Measurements from ENCODE around the gene KCNQ1. TPM values are rescaled to one million over a fixed set of nuclear protein-coding genes. Genes with fewer than 3 reads are reported as not detected.

The KCNQ1 gene
- total RNA-seq, 1 experiment from 2014 or later, result 2.5 TPM

DNA sequence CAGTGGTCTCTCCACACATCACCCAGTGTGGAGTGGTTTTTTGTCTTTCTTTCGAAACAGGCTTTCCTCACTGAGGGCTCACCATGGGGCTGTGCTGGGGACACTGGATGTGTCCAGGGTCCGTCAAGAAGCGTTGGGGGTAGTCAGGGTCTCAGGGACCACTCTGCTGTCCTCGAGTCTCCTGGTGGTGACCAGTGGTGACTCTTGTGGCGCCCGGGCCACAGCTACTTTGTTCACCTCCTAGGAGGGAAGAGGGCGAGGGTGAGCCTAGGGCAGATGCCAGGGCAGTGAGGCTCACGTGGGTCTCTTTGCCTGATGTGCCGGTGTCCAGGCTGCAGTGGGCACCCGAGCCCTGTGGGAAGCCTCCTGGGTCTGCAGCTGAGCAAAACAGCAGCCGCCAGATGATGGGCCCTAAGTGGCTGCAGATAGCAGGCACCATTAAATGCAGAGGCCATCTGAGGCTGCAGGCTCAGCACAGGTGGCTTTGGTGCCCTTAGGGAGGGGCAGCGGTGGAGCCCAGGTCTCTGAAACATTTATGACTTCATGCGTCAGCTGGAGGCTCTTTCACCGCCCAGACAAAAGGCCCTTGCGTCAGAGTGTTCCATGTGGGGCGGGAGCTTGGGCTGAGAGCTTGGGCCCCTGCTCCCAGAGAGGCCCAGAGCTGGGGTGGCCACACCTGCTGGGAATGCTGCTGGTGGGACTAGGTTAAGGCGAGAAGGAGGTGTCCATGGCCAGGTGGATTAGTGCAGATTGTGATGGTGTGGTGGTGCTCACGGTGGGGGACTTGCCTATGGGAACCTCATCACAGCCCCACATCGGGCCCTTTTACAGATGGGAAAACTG is 29.5 kb downstream of the KCNQ1 start:
- Mint-ChIP-seq H3K9me3 (peaks cover 31% of the 10 kb centered on the region), H3K4me3 (no peak overlapping the region), H3K27me3 (ENCODE audit: low read depth) (peaks cover 87% of the 10 kb centered on the region), H3K36me3 (peaks cover 9% of the 10 kb centered on the region), H3K27ac (no peak overlapping the region), H3K4me1 (no peaks in the 10 kb centered on the region)
- DNase-seq (ENCODE audit: low spot score) (no peak), ATAC-seq (no peak)
- POLR2A ChIA-PET, result no interaction called here
- no peak for TF ChIP-seq ZNF396 (CRISPR knock-in tag; IDR thresholded peaks at IDR 0.05; ENCODE audit: borderline replicate concordance)
- TF ChIP-seq, protein P1, sequence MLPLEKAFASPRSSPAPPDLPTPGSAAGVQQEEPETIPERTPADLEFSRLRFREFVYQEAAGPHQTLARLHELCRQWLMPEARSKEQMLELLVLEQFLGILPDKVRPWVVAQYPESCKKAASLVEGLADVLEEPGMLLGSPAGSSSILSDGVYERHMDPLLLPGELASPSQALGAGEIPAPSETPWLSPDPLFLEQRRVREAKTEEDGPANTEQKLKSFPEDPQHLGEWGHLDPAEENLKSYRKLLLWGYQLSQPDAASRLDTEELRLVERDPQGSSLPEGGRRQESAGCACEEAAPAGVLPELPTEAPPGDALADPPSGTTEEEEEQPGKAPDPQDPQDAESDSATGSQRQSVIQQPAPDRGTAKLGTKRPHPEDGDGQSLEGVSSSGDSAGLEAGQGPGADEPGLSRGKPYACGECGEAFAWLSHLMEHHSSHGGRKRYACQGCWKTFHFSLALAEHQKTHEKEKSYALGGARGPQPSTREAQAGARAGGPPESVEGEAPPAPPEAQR (CRISPR knock-in tag; IDR thresholded peaks at IDR 0.05), result no peak
- TF ChIP-seq NFYB (CRISPR knock-in tag; conservative IDR thresholded peaks at IDR 0.05; ENCODE audit: low read depth), result no peak
- TF ChIP-seq TEAD1 (CRISPR knock-in tag; IDR thresholded peaks at IDR 0.05), result no peak
- TF ChIP-seq NFE2L1 (CRISPR knock-in tag; IDR thresholded peaks at IDR 0.05), result no peak
- CTCF ChIA-PET, result interaction anchor here (1.8 kb wide), 1 partner anchor 57 kb away, joined by 6 read pairs; no protein-coding TSS in a partner anchor

DNA sequence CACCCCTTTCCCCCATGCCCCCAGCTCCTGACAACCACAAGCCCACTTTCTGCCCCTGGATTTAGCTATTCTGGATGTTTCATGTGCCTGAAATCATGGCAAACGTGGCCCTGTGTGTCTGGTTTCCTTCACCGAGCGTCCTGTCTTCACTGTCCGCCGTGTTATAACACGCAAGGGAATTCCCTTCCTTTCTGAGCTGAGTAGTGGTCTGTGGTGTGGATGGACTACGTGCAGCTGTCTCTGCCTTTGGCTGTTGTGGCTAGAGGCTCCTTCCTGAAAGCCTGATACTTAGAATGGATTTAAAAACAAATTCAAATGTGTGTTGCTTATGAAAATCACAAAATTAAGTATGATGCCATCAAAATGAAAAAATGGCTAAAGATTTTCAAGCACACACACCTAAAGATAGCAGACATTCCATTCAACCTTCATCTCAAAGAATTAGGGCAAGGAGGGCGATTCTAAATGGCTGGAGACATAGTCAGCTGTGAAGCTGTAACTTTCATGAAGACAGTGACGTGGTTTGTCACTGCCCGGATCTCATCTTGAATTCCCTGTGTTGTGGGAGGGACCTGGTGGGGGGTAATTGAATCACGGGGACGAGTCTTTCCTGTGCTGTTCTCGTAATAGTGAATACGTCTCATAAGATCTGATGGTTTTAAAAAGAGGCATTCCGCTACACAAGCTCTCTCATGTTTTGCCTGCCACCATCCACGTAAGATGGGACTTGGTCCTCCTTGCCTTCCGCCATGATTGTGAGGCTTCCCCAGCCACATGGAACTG is 30.5 kb downstream of the KCNQ1 start:
- ATAC-seq (no peak), DNase-seq (ENCODE audit: low spot score) (no peak)
- Mint-ChIP-seq H3K36me3 (peaks cover 19% of the 10 kb centered on the region), H3K27me3 (ENCODE audit: low read depth) (peaks cover 87% of the 10 kb centered on the region), H3K4me1 (no peaks in the 10 kb centered on the region), H3K27ac (no peak overlapping the region), H3K9me3 (peaks cover 42% of the 10 kb centered on the region), H3K4me3 (no peak overlapping the region)
- CTCF ChIA-PET, result interaction anchor here (1.8 kb wide), 1 partner anchor 56 kb away, joined by 6 read pairs; no protein-coding TSS in a partner anchor
- POLR2A ChIA-PET, result no interaction called here
- TF ChIP-seq MYBL2 (CRISPR knock-in tag; IDR thresholded peaks at IDR 0.05), result no peak
- TF ChIP-seq, protein P2, sequence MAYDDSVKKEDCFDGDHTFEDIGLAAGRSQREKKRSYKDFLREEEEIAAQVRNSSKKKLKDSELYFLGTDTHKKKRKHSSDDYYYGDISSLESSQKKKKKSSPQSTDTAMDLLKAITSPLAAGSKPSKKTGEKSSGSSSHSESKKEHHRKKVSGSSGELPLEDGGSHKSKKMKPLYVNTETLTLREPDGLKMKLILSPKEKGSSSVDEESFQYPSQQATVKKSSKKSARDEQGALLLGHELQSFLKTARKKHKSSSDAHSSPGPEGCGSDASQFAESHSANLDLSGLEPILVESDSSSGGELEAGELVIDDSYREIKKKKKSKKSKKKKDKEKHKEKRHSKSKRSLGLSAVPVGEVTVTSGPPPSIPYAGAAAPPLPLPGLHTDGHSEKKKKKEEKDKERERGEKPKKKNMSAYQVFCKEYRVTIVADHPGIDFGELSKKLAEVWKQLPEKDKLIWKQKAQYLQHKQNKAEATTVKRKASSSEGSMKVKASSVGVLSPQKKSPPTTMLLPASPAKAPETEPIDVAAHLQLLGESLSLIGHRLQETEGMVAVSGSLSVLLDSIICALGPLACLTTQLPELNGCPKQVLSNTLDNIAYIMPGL (CRISPR knock-in tag; IDR thresholded peaks at IDR 0.05), result no peak
- TF ChIP-seq, protein P3, sequence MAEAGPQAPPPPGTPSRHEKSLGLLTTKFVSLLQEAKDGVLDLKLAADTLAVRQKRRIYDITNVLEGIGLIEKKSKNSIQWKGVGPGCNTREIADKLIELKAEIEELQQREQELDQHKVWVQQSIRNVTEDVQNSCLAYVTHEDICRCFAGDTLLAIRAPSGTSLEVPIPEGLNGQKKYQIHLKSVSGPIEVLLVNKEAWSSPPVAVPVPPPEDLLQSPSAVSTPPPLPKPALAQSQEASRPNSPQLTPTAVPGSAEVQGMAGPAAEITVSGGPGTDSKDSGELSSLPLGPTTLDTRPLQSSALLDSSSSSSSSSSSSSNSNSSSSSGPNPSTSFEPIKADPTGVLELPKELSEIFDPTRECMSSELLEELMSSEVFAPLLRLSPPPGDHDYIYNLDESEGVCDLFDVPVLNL (CRISPR knock-in tag; IDR thresholded peaks at IDR 0.05; ENCODE audit: borderline replicate concordance, low read depth), result no peak

DNA sequence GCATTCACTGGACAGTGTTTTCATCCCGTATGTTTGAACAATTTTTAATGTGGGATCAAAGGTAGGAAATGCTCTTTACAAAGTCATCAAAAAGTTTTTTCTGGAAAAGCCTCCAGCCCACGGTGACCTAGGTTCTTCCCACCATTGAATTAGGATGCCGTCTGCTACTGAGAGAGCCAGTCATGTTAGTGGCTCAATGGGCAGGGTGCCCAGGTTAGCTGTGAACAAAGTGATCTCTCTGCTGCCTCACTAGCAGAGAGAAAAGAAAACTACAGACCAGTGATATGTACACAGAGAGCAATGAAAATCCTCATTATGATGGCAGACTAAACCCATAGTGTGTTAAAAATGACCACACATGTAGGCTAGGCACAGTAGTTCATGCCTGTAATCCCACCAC is 32.4 kb downstream of the KCNQ1 start:
- POLR2A ChIA-PET, result no interaction called here
- DNase-seq (ENCODE audit: low spot score) (no peak), ATAC-seq (no peak)
- H3K4me1 Mint-ChIP-seq, result no peaks in the 10 kb centered on the region
- no peak overlapping the region for H3K27ac Mint-ChIP-seq
- TF ChIP-seq KAT7 (CRISPR knock-in tag; IDR thresholded peaks at IDR 0.05; ENCODE audit: borderline replicate concordance) (no peak), CREM (CRISPR knock-in tag; IDR thresholded peaks at IDR 0.05) (no peak), TEAD1 (CRISPR knock-in tag; IDR thresholded peaks at IDR 0.05) (no peak), ZNF423 (CRISPR knock-in tag; IDR thresholded peaks at IDR 0.05) (no peak), ZNF121 (CRISPR knock-in tag; IDR thresholded peaks at IDR 0.05) (no peak), ETV6 (CRISPR knock-in tag; IDR thresholded peaks at IDR 0.05) (no peak), JAZF1 (CRISPR knock-in tag; IDR thresholded peaks at IDR 0.05) (no peak)
- H3K9me3 Mint-ChIP-seq, result peaks cover 46% of the 10 kb centered on the region
- CTCF ChIA-PET, result no interaction called here
- H3K27me3 Mint-ChIP-seq (ENCODE audit: low read depth), result peaks cover 87% of the 10 kb centered on the region
- H3K36me3 Mint-ChIP-seq, result peaks cover 24% of the 10 kb centered on the region
- H3K4me3 Mint-ChIP-seq, result no peak overlapping the region

Measured in WTC11 (cell line).